GM06990 (cell line): ENCODE measurements around the gene ZSWIM1.
A peak's percentile ranks its signal among the peaks of the same experiment; 100 is the strongest.

Experiments
- DNase-seq: peaks from one replicate; pipeline ENCODE4 v3.0.0-alpha.2; 2011; ENCODE audit not compliant: insufficient read length; ENCODE audit errors: extremely low read depth
- H3K27me3 ChIP-seq: replicated peaks from 2 replicates; pipeline ENCODE4 v1.6.0; 2011; ENCODE audit warnings: low read length; ENCODE audit not compliant: control insufficient read depth, insufficient read depth
- H3K36me3 ChIP-seq: 2 replicates; pipeline ENCODE4 v1.5.1; 2011; ENCODE audit warnings: low read length; ENCODE audit not compliant: control insufficient read depth, insufficient read depth
- H3K4me3 ChIP-seq: replicated peaks from 2 replicates; pipeline ENCODE4 v1.5.1; 2011; ENCODE audit warnings: low read depth, mild to moderate bottlenecking, control low read depth, low read length
- CTCF ChIP-seq: IDR thresholded peaks from 2 replicates; pipeline ENCODE4 v1.5.1; 2011; ENCODE audit warnings: low read length, control low read depth, mild to moderate bottlenecking, inconsistent platforms; ENCODE audit not compliant: insufficient read depth, poor library complexity, severe bottlenecking

ZSWIM1 gene

GRCh38 chr20:45857114-45857881, 23.7 kb upstream of the ZSWIM1 start, which contains the start of the genes ACOT8 and ZSWIM3:
ACOT8 (minus strand) TSS chr20:45857392; CDS start chr20:45857315, 77 bp downstream.
ZSWIM3 (plus strand) TSS chr20:45857614; CDS start chr20:45857826, 212 bp downstream.
- Histone ChIP-seq H3K4me3 (peak within 1 kb of the TSS; percentile 94), H3K27me3 (no peaks in the 10 kb centered on the region), H3K36me3 (peaks cover 3% of the 10 kb centered on the region)
- DNase-seq: peak; percentile 87
- TF ChIP-seq CTCF: no peak

GRCh38 chr20:45857882-45858216, 23.2 kb upstream of the ZSWIM1 start:
- H3K36me3 ChIP-seq: peaks cover 3% of the 10 kb centered on the region
- peak overlapping the region; percentile 94 for H3K4me3 ChIP-seq
- no peak for DNase-seq
- no peaks in the 10 kb centered on the region for H3K27me3 ChIP-seq
- TF ChIP-seq CTCF: no peak

DNA sequence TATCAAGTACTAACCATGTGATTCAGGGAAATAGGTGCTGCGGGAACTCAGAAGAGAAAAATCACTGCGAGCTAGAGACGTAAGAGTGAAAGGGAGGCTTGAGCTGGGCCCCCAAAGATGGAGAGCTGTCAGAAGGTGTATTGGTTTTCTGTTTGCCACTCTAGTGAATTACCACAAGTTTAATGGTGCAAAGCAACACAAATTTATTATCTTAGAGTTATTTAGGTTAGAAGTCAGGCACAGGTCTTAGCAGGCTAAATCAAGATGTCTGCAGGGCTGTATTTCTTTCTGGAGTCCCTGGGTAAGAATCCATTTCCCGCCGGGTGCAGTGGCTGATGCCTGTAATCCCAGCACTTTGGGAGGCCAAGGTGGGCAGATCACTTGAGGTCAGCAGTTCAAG, 21.1 kb upstream of the ZSWIM1 start:
- no peak for TF ChIP-seq CTCF

GRCh38 chr20:45860560-45861220, 20.3 kb upstream of the ZSWIM1 start:
- no peak for TF ChIP-seq CTCF
- no peak for DNase-seq
- no peak overlapping the region for H3K4me3 ChIP-seq
- H3K27me3 ChIP-seq: no peaks in the 10 kb centered on the region
- no peaks in the 10 kb centered on the region; the same call in 1 of the 2 replicates for H3K36me3 ChIP-seq

More for the DNA sequence above, 21.1 kb upstream of the ZSWIM1 start:
- H3K4me3 ChIP-seq: no peak overlapping the region
- no peaks in the 10 kb centered on the region; the same call in 1 of the 2 replicates for H3K36me3 ChIP-seq
- no peaks in the 10 kb centered on the region for H3K27me3 ChIP-seq
- no peak for DNase-seq

DNA sequence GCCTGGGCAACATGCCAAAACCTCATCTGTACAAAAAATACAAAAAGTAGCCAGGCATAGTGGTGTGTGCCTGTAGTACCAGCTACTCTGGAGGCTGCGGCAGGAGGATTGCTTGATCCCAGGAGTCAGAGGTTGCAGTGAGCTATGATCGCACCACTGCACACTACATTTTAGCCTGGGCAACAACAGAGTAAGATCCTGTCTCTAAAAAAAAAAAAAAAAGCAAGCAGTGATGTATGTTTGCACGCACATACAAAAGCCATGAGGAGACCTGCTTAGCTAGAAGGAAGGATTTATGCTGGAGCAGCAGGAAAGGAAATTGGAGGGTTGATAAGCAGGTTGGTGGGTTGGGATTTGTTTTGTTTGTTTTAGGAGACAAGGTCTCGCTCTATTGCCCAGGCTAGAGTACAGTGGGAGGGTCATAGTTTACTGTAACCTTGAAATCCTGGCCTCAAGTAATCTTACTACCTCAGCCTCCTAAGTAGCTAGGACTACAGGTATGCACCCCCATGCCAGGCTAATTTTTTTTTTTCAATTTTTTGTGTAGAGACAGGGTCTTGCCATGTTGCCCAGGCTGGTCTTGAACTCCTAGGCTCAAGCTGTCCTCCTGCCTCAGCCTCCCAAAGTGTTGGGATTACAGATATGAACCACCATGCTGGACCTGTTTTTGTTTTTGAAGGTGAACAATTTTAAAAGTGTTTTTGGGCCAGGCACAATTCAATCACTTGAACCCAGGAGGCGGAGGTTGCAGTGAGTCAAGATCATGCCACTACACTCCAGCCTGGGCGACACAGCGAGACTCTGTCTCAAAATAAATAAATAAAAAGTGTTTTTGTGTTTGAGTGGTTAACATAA, 19.6 kb upstream of the ZSWIM1 start:
- Histone ChIP-seq H3K27me3 (no peaks in the 10 kb centered on the region), H3K36me3 (no peaks in the 10 kb centered on the region), H3K4me3 (no peak overlapping the region)
- no peak for DNase-seq
- no peak for TF ChIP-seq CTCF
